ENCODE measurements around the gene LRPAP1.

The LRPAP1 gene

GRCh38 chr4:3496021-3496420 is 36.2 kb downstream of the LRPAP1 start:
- in situ Hi-C loops (cut with HindIII; ENCODE audit: low pct_ligation_motif_present, low pct_unique_long_range_greater_than_20kb, low sequenced_read_pairs), result no loop called here
- no peak for DNase-seq

GRCh38 chr4:3495204-3495975 is 36.8 kb downstream of the LRPAP1 start:
- no peak for DNase-seq
- in situ Hi-C loops (cut with HindIII; ENCODE audit: low pct_ligation_motif_present, low pct_unique_long_range_greater_than_20kb, low sequenced_read_pairs), result no loop called here

- in situ Hi-C loops (cut with HindIII; ENCODE audit: low pct_ligation_motif_present, low pct_unique_long_range_greater_than_20kb, low sequenced_read_pairs), result no loop called here
- no peak for DNase-seq
Measured at GRCh38 chr4:3494462-3494871, 37.8 kb downstream of the LRPAP1 start.

DNA sequence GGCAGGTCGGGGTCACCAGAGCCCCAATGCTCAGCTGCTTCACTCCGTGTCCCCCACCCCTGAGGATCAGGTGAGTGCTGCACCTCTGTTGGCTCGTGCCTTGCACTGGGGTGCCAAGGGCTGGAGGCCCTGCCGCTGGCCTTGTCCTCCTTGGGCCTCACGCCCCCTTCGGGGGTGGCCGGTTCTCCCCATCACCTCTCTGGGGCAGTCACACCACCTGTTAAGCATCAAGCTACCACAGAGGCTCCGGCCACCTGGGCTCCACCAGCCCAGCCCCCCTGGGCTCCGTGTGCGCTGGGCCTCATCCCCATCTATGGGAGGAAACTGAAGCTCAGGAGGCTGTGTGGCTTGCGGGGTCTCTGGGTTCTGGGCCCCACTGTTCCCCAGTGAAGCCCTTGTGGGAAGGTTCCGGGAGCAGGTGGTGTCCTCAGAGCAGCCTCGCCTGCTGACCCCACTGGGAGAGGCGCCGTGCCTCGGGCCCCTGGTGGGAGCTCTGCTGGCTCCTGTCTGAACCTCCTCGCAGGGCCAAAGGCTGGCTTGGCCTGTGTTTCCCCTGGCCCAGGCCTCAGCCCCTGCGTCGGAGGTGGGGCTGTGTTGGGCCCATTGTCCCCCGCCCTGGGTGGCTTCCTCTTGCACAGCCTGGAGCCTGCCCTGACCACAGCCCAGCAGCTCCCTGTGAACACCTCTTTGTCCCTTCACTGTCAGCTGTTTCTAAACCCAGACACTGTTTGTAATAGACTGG is 38.3 kb downstream of the LRPAP1 start:
- no peak for DNase-seq
- in situ Hi-C loops (cut with HindIII; ENCODE audit: low pct_ligation_motif_present, low pct_unique_long_range_greater_than_20kb, low sequenced_read_pairs), result no loop called here

GRCh38 chr4:3492741-3493719 is 39.2 kb downstream of the LRPAP1 start:
- in situ Hi-C loops (cut with HindIII; ENCODE audit: low pct_ligation_motif_present, low pct_unique_long_range_greater_than_20kb, low sequenced_read_pairs), result no loop called here
- DNase-seq, result no peak

GRCh38 chr4:3491681-3492405 is 40.4 kb downstream of the LRPAP1 start:
- no peak for DNase-seq
- in situ Hi-C loops (cut with HindIII; ENCODE audit: low pct_ligation_motif_present, low pct_unique_long_range_greater_than_20kb, low sequenced_read_pairs), result no loop called here

GRCh38 chr4:3489451-3489962 is 42.7 kb downstream of the LRPAP1 start:
- in situ Hi-C loops (cut with HindIII; ENCODE audit: low pct_ligation_motif_present, low pct_unique_long_range_greater_than_20kb, low sequenced_read_pairs), result no loop called here
- no peak for DNase-seq

DNA sequence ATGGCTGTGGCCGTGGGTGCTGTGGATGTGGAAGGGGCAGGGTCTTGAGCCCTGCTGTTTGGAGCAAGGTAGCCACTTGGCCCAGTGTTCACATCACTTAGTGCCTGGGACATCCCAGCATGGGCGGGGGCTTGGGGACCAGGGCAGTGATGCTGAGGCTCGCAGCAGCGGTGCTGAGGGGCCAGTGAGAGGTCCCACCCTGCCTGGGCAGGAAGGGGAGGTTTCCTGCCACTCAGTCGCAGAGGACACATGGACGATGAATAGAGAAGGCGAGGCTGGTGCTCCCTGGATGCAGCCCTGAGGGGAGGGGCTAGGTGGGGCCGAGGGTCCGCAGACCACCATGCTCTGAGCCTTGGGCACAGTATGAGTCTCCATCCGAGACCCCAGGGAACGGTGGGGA is 43.4 kb downstream of the LRPAP1 start:
- DNase-seq, result no peak
- in situ Hi-C loops (cut with HindIII; ENCODE audit: low pct_ligation_motif_present, low pct_unique_long_range_greater_than_20kb, low sequenced_read_pairs), result no loop called here

DNA sequence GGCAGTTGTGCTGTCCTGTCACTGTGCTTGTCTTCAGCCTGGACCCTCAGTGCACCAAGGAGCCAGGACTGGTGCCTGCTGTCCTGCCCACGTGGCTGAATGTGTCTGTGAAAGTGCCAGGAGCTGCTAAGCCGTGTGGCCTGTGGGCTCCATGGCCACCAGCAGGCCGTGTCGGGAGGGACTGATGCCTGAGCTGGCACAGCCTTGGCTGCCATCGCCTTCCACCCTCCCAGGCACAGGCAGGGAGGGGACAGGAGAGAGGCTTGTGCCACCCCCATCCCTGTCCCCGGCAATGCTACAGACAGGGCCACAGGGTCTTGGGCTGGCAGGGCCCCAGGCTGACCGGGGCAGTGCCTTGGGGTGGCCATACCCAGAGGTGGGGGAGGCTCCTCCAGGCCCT is 44.4 kb downstream of the LRPAP1 start:
- DNase-seq, result no peak
- in situ Hi-C loops (cut with HindIII; ENCODE audit: low pct_ligation_motif_present, low pct_unique_long_range_greater_than_20kb, low sequenced_read_pairs), result no loop called here

- DNase-seq, result no peak
- in situ Hi-C loops (cut with HindIII; ENCODE audit: low pct_ligation_motif_present, low pct_unique_long_range_greater_than_20kb, low sequenced_read_pairs), result no loop called here
Measured at GRCh38 chr4:3486541-3487540, 45.4 kb downstream of the LRPAP1 start.

- no peak for DNase-seq
- in situ Hi-C loops (cut with HindIII; ENCODE audit: low pct_ligation_motif_present, low pct_unique_long_range_greater_than_20kb, low sequenced_read_pairs), result no loop called here
Measured at GRCh38 chr4:3485886-3486540, 46.2 kb downstream of the LRPAP1 start.

DNA sequence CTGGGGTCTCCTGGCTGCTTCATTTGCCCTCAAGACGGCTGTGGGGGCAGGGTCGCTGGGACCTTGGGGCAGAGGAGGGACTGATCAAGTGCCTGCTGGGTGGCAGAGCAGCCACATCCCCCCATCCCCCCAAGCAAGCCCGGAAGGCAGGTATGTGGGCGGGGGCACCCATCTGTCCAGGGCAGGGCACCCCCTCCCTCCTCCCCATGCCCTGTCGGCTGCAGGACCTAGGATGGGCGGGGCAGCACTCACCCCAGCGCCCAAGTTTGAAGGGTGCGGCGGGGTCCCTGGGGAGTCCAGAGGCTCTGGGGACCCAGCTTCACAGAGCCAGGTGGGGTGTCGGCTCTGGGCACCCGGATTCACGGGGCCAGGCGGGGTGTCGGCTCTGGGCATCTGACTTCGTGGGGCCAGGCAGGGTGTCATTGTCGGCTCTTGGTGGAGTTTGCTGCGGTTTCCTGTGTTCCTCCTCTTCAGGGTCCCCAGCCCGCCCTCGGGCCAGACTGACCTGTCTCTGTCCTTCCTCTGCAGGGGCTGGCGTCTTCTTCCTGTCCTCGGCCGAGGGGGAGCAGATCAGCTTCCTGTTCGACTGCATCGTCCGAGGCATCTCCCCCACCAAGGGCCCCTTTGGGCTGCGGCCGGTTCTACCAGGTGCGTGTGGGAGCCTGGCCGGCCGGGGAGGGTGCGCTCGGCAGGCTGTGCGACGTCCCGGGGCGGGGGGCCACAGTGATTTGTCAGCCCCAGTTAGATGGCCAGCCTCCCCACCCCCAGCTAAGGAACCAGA is 47.0 kb downstream of the LRPAP1 start:
- in situ Hi-C loops (cut with HindIII; ENCODE audit: low pct_ligation_motif_present, low pct_unique_long_range_greater_than_20kb, low sequenced_read_pairs), result no loop called here

GRCh38 chr4:3484057-3484973 is 47.9 kb downstream of the LRPAP1 start:
- peak; percentile 92 for DNase-seq
- in situ Hi-C loops (cut with HindIII; ENCODE audit: low pct_ligation_motif_present, low pct_unique_long_range_greater_than_20kb, low sequenced_read_pairs), result no loop called here

More for the DNA sequence above, 47.0 kb downstream of the LRPAP1 start:
- DNase-seq, result no peak

DNA sequence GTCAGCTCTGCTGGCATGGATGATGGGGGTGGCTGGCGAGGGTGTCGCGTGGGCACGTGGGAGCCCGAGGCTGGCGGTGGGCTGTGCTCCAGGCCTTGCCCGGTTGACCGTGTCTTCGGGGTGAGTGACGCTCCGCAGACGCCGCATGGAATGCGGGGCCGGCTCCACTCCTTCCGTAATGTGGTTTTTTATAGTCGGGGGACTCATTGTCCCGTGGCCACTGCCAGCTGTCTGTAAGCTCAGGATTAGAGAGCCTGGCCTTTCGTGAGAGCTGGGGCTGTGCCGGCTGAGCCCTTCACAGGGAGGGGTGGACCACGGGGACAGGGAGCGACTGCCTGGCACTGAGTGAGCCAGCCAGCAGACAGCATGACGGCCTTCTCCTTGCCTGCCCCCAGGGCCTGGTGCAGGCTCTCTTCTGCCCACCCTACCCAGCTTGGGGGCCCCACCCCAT is 48.7 kb downstream of the LRPAP1 start:
- peak; percentile 81 for DNase-seq
- in situ Hi-C loops (cut with HindIII; ENCODE audit: low pct_ligation_motif_present, low pct_unique_long_range_greater_than_20kb, low sequenced_read_pairs), result no loop called here

- in situ Hi-C loops (cut with HindIII; ENCODE audit: low pct_ligation_motif_present, low pct_unique_long_range_greater_than_20kb, low sequenced_read_pairs), result no loop called here
- DNase-seq, result no peak
Measured at GRCh38 chr4:3482707-3483106, 49.5 kb downstream of the LRPAP1 start.
